ENCODE measurements around the gene PELO. TPM values are rescaled to one million over a fixed set of nuclear protein-coding genes. Genes with fewer than 3 reads are reported as not detected.

PELO gene
- total RNA-seq, 2 experiments from 2014 or later, result 24.8 TPM

GRCh38 chr5:52821901-52822300, 34.2 kb downstream of the PELO start:
- H3K27ac Mint-ChIP-seq, result no peak overlapping the region
- H3K27me3 Mint-ChIP-seq, result no peaks in the 10 kb centered on the region
- H3K4me1 Mint-ChIP-seq, result peaks cover 8% of the 10 kb centered on the region
- H3K36me3 Mint-ChIP-seq, result peaks cover under 1% of the 10 kb centered on the region
- H3K9me3 Mint-ChIP-seq, result peaks cover 3% of the 10 kb centered on the region
- DNase-seq, result no peak
- no peak overlapping the region for H3K4me3 Mint-ChIP-seq

DNA sequence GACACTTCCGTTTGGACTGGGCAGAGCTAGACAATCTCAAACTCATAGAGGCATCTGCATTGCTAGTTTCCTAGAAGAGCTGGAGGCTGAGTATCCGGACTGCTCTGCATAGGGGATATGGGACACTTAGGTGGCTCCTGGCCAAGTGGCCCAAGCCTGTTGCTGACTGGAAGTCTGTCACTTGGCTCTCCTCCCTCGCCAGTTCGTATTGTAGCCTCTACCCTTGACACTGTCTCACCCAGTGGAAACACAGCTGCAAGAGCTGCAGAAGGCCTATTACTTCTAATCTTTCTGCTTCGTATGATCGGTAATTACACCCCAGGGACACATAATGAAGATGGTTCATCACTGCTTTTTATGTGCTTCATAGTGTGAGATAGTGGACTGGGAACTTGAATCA, 34.7 kb downstream of the PELO start:
- Mint-ChIP-seq H3K4me1 (peaks cover 8% of the 10 kb centered on the region), H3K27ac (no peak overlapping the region), H3K9me3 (peaks cover 6% of the 10 kb centered on the region), H3K27me3 (no peaks in the 10 kb centered on the region), H3K36me3 (peaks cover 6% of the 10 kb centered on the region), H3K4me3 (no peak overlapping the region)
- no peak for DNase-seq

DNA sequence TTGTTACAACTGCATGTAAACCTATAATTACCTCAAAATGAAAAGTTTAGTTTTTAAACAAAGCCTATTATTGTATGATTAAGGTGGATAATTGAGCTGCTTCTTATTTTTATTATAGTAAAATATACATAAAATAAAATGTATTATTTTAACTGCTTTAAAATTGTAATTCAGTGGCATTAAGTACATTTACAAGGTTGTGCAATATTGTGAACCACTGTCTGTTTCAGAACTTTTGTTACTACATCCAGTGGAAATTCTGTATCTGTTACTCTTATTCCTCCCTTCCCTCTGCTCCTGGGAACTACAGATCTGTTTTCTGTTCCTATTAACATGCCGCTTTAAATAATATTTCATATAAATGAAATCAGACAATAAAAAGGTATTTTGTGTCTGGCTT, 37.1 kb downstream of the PELO start:
- peaks cover 6% of the 10 kb centered on the region for H3K9me3 Mint-ChIP-seq
- peaks cover 10% of the 10 kb centered on the region for H3K36me3 Mint-ChIP-seq
- H3K27me3 Mint-ChIP-seq, result no peaks in the 10 kb centered on the region
- H3K4me1 Mint-ChIP-seq, result peaks cover 8% of the 10 kb centered on the region
- no peak overlapping the region for H3K4me3 Mint-ChIP-seq
- H3K27ac Mint-ChIP-seq, result no peak overlapping the region
- DNase-seq, result no peak

DNA sequence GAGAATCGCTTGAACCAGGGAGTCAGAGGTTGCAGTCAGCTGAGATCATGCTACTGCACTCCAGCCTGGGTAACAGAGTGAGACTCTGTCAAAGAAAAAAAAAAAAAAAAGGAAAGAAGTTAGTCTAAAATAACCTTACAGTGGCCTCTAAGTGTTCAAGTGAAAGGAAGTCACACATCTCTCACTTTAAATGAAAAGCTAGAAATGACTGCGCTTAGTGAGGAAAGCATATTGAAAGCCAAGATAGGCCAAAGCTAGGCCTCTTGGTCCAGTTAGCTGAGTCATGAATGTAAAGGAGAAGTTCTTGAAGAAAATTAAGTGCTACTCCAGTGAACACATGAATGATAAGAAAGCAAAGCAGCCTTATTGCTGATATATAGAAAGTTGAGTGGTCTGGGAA, 38.1 kb downstream of the PELO start:
- Mint-ChIP-seq H3K27me3 (no peaks in the 10 kb centered on the region), H3K9me3 (peaks cover 6% of the 10 kb centered on the region), H3K36me3 (peaks cover 10% of the 10 kb centered on the region), H3K27ac (no peak overlapping the region), H3K4me1 (peaks cover 8% of the 10 kb centered on the region), H3K4me3 (no peak overlapping the region)
- DNase-seq, result no peak

GRCh38 chr5:52827815-52828214, 40.1 kb downstream of the PELO start:
- H3K36me3 Mint-ChIP-seq, result peaks cover 10% of the 10 kb centered on the region
- no peak overlapping the region for H3K27ac Mint-ChIP-seq
- no peak for DNase-seq
- peaks cover 6% of the 10 kb centered on the region for H3K9me3 Mint-ChIP-seq
- no peaks in the 10 kb centered on the region for H3K27me3 Mint-ChIP-seq
- H3K4me1 Mint-ChIP-seq, result peaks cover 8% of the 10 kb centered on the region
- no peak overlapping the region for H3K4me3 Mint-ChIP-seq

DNA sequence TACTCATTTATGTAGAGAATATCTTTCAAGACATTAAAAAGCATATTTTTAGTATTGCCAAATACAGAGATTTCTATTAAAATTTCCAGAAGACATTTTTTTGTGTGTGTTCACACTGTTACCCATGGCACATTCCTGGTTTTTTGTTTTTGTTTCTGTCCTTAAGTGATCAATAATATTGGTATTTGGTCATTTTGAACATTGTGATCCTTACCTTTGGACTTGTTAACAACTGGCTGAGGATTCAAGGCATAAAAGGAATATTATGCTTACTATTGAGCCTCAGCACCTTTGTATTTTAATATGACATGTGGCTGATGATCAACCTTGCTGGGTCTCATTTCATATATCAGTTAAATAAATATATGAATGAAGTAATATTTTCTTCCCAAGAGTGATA, 41.9 kb downstream of the PELO start:
- H3K4me1 Mint-ChIP-seq, result peaks cover 8% of the 10 kb centered on the region
- no peak overlapping the region for H3K27ac Mint-ChIP-seq
- no peak overlapping the region for H3K4me3 Mint-ChIP-seq
- no peaks in the 10 kb centered on the region for H3K27me3 Mint-ChIP-seq
- H3K36me3 Mint-ChIP-seq, result peaks cover 10% of the 10 kb centered on the region
- DNase-seq, result no peak
- H3K9me3 Mint-ChIP-seq, result peaks cover 6% of the 10 kb centered on the region

- Mint-ChIP-seq H3K27ac (no peak overlapping the region), H3K4me1 (peaks cover 5% of the 10 kb centered on the region), H3K27me3 (no peaks in the 10 kb centered on the region), H3K4me3 (no peak overlapping the region), H3K9me3 (peaks cover 6% of the 10 kb centered on the region), H3K36me3 (peaks cover 10% of the 10 kb centered on the region)
- no peak for DNase-seq
Measured at GRCh38 chr5:52830650-52831049, 42.9 kb downstream of the PELO start.

DNA sequence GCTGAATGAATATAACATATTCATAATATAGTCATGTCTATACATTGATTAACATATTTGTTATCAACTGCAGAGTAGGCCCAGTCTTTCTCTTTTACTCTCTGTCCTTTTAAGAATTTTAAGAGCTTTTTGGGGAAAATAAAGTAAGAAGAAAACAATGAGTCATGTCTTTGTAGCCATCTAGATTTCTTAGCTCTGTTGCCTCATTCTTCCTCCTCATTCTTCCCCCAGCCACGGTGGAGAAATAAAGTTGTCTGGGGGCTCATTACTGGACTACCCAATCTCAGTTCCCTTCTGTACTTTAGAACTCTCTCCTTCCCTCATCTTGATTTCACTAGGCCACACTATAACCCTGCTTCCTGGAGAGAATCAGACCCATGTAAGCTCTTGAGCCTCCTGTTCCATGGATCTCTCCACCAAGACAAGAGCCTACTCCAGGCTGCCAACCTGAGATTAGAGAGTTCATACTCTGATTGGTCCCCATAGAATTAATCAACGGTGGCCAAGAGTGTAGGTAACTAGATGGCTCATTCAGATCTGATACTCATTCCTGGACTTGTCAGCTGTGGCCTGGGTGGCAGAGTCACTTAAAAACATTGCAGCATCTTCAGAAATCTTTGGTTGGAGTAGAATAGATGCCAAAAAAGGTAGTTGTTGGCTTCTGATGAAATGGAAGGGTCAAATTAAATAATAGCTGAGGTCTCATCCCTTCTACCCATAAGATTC, 44.2 kb downstream of the PELO start:
- peaks cover 8% of the 10 kb centered on the region for H3K36me3 Mint-ChIP-seq
- H3K27ac Mint-ChIP-seq, result no peak overlapping the region
- DNase-seq, result no peak
- peaks cover 3% of the 10 kb centered on the region for H3K27me3 Mint-ChIP-seq
- H3K4me3 Mint-ChIP-seq, result no peak overlapping the region
- no peaks in the 10 kb centered on the region for H3K4me1 Mint-ChIP-seq
- peaks cover 4% of the 10 kb centered on the region for H3K9me3 Mint-ChIP-seq

DNA sequence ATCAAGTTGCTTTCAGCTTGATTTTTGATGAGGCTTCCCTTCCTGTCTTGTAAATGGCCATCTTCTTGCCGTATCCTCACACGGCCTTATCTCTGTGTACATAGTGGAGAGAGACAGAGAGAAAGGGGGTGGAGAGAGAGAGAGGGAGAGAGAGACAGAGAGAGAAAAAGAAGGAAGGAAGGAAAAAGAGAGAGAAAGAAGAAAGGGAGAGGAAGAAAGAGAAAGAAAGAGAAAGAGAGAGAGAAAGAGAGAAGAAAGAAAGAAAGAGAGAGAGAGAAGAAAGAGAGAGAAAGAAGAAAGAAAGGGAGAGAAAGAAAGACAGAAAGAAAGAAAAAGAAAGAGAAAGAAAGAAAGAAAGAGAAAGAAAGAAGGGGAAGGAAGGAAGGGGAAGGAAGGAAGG, 46.6 kb downstream of the PELO start:
- Mint-ChIP-seq H3K4me1 (no peaks in the 10 kb centered on the region), H3K9me3 (no peaks in the 10 kb centered on the region), H3K27me3 (peaks cover 3% of the 10 kb centered on the region), H3K36me3 (no peaks in the 10 kb centered on the region), H3K4me3 (no peak overlapping the region), H3K27ac (no peak overlapping the region)
- no peak for DNase-seq

- Mint-ChIP-seq H3K9me3 (no peaks in the 10 kb centered on the region), H3K27me3 (peaks cover 3% of the 10 kb centered on the region)
Measured at GRCh38 chr5:52837068-52837467, 49.4 kb downstream of the PELO start.

More at GRCh38 chr5:52837068-52837467, 49.4 kb downstream of the PELO start:
- Mint-ChIP-seq H3K36me3 (no peaks in the 10 kb centered on the region), H3K27ac (no peak overlapping the region), H3K4me1 (peaks cover 6% of the 10 kb centered on the region), H3K4me3 (no peak overlapping the region)
- no peak for DNase-seq

Other genes with a start within 250 kb of the PELO start
- 1 to 10 TPM; 6.9 to 9.9 TPM for gene ITGA1, start within 50 bp of the PELO start, total RNA-seq
- gene ITGA2, start 201.4 kb downstream of the PELO start, total RNA-seq, result 1 to 10 TPM; 1.7 to 2.0 TPM